ENCODE results near the gene MCRIP1. TPM values are rescaled to one million over a fixed set of nuclear protein-coding genes. Genes with fewer than 3 reads are reported as not detected.

Gene MCRIP1
- total and polyA plus RNA-seq, 2 of the 8 experiments (the other 6 are each of a cell fraction or from before 2014, with no cell fraction given) = 103 to 151 TPM

DNA sequence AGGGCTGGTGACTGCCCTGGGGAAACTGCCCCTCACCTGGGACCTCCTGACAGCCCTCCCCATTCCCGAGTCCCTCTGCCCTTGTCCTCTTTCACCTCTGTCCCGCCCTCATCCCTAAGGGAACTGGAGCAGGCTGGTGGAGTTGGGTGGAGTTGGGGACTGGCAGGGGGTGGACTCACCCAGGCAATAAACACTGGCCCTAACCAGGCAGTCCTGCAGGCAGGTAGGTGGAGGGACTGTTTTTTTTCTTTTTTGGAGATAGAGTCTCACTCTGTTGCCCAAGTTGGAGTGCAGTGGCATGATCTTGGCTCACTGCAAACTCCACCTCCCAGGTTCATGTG, 17.5 kb downstream of the MCRIP1 start:
- H2BK15ac ChIP-seq (ENCODE audit: low read length) = no peak overlapping the region
- H3K27ac ChIP-seq (ENCODE audit: low read depth, low read length) = no peak overlapping the region
- H3K79me1 ChIP-seq (ENCODE audit: low read depth, low read length) = no peaks in the 10 kb centered on the region
- no peak for DNase-seq (ENCODE audit: low read depth in 1 of 2, low spot score in 2 of 2)
- H3K9ac ChIP-seq (replicated peaks in 1 of 4; ENCODE audit: extremely low read depth in 1 of 4, low read depth in 3 of 4, low read length in 3 of 4) = no peak overlapping the region
- no peaks in the 10 kb centered on the region for H3K79me2 ChIP-seq (ENCODE audit: control insufficient read depth in 1 of 2, insufficient read depth in 2 of 2, low read length in 2 of 2)
- H3K4me3 ChIP-seq (ENCODE audit: extremely low read depth in 1 of 4, insufficient read depth in 2 of 4, low read depth in 3 of 4, low read length in 4 of 4) = no peak overlapping the region
- H3K18ac ChIP-seq (ENCODE audit: extremely low read depth, low read length) = peak overlapping the region; percentile 71; the same call in 1 of the 2 replicates
- H3K14ac ChIP-seq (ENCODE audit: insufficient read length) = no peak overlapping the region
- no peak overlapping the region for H4K91ac ChIP-seq (replicated peaks; ENCODE audit: insufficient read length, low read length)
- H3K4ac ChIP-seq (replicated peaks; ENCODE audit: insufficient read length, low read depth, low read length) = no peak overlapping the region
- no peak overlapping the region for H2BK5ac ChIP-seq (ENCODE audit: low read depth, low read length)
- no peaks in the 10 kb centered on the region for H3K9me3 ChIP-seq (ENCODE audit: insufficient read depth in 2 of 2, low read depth in 1 of 2, low read length in 1 of 2)
- H4K20me1 ChIP-seq (replicated peaks in 1 of 2; ENCODE audit: control insufficient read depth in 1 of 2, insufficient read depth in 2 of 2, low read length in 2 of 2) = peaks cover 0 to 2% of the 10 kb centered on the region in 2 experiments
- H2AFZ ChIP-seq (ENCODE audit: low read length) = no peak overlapping the region
- H3K27me3 ChIP-seq (replicated peaks in 1 of 4; ENCODE audit: control insufficient read depth in 3 of 4, extremely low read depth in 1 of 4, insufficient read depth in 3 of 4, low read length in 3 of 4) = no peaks in the 10 kb centered on the region
- 83% methylated on average over 2 of the region's 2 CpGs; no CpG with 5 or more reads in 1 of the 2 experiments for WGBS, 2 experiments (ENCODE audit: extremely low coverage in 1 of 2, insufficient coverage in 1 of 2, insufficient read length in 1 of 2, insufficient replicate concordance in 2 of 2, low coverage in 1 of 2, low lambda C conversion rate in 2 of 2, missing lambda C conversion rate in 1 of 2)
- H2BK12ac ChIP-seq (ENCODE audit: low read depth, low read length) = no peak overlapping the region
- ChIA-PET CTCF (ENCODE audit: partially characterized antibody) (interaction anchor here (0.6 to 1.4 kb wide), 6 partner anchors 10 to 214 kb away, joined by 3 to 4 read pairs (median 3); no protein-coding TSS in a partner anchor), POLR2A (ENCODE audit: partially characterized antibody) (interaction anchor here (0.6 to 1.8 kb wide), 8 partner anchors 8 to 28 kb away, joined by 3 to 5 read pairs (median 4); partner anchors contain the start of genes MCRIP1 and PPP1R27)
- H3K23ac ChIP-seq (ENCODE audit: insufficient read length) = no peak overlapping the region
- 0 out of 2 replicates have a peak overlapping the region, but pooled peaks have one; percentile 9 for H4K8ac ChIP-seq (ENCODE audit: extremely low read depth, insufficient read depth, low read length)
- H4K5ac ChIP-seq (ENCODE audit: insufficient read length, low read depth, low read length) = no peak overlapping the region
- no peak overlapping the region for H2BK120ac ChIP-seq (replicated peaks; ENCODE audit: low read depth, low read length)
- FAIRE-seq = no peak
- no peak overlapping the region for H2BK20ac ChIP-seq (ENCODE audit: low read length)
- H2AK5ac ChIP-seq (ENCODE audit: low read depth, low read length) = no peak overlapping the region
- H3K23me2 ChIP-seq (ENCODE audit: low read depth, low read length) = no peaks in the 10 kb centered on the region
- H3K56ac ChIP-seq (replicated peaks; ENCODE audit: insufficient read length, low read depth, low read length) = no peak overlapping the region
- no peak overlapping the region for H3K4me2 ChIP-seq (ENCODE audit: insufficient read depth in 1 of 2, low read depth in 2 of 2, low read length in 2 of 2)
- peaks cover 0 to 7% (median 3%) of the 10 kb centered on the region in 4 experiments; a peak in 4 of 7 replicates for H3K4me1 ChIP-seq (replicated peaks in 1 of 4; ENCODE audit: control insufficient read depth in 3 of 4, insufficient read depth in 4 of 4, low read length in 3 of 4)
- H3K36me3 ChIP-seq (ENCODE audit: control insufficient read depth in 2 of 4, insufficient read depth in 4 of 4, low read length in 3 of 4) = no peaks in the 10 kb centered on the region
- TF ChIP-seq GABPA (IDR thresholded peaks at IDR 0.05; ENCODE audit: borderline replicate concordance, insufficient read depth, low read length) (no peak), RNF2 (IDR thresholded peaks at IDR 0.05; ENCODE audit: borderline replicate concordance, low read depth, low read length, missing control alignments, poor library complexity, severe bottlenecking) (no peak), KDM5A (IDR thresholded peaks at IDR 0.05; ENCODE audit: low read length) (no peak), EZH2 (IDR thresholded peaks at IDR 0.05; ENCODE audit: low read depth, low read length, severe bottlenecking) (no peak), PHF8 (conservative IDR thresholded peaks at IDR 0.05; ENCODE audit: low read depth, low read length) (no peak), BACH1 (IDR thresholded peaks at IDR 0.05; ENCODE audit: low read length) (no peak), SIX5 (IDR thresholded peaks at IDR 0.05; ENCODE audit: low read depth, low read length) (no peak), ZNF274 (IDR thresholded peaks at IDR 0.05; ENCODE audit: borderline replicate concordance, extremely low read depth, low read length) (no peak), JUN (IDR thresholded peaks at IDR 0.05; ENCODE audit: low read depth, low read length) (no peak), SIN3A (conservative IDR thresholded peaks at IDR 0.05 in 1 of 2, IDR thresholded peaks at IDR 0.05 in 1 of 2; ENCODE audit: low read depth in 1 of 2, low read length in 2 of 2) (no peak), SIRT6 (IDR thresholded peaks at IDR 0.05; ENCODE audit: low read length) (no peak), POU5F1 (IDR thresholded peaks at IDR 0.05; ENCODE audit: low read depth, low read length) (no peak)
- TF ChIP-seq, protein P1, sequence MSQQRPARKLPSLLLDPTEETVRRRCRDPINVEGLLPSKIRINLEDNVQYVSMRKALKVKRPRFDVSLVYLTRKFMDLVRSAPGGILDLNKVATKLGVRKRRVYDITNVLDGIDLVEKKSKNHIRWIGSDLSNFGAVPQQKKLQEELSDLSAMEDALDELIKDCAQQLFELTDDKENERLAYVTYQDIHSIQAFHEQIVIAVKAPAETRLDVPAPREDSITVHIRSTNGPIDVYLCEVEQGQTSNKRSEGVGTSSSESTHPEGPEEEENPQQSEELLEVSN (IDR thresholded peaks at IDR 0.05) = no peak

All from H1 (cell line).